ENCODE data around the gene DNAJC27.

- TF ChIP-seq CTCF (conservative IDR thresholded peaks at IDR 0.05; ENCODE audit: low read length) (no peak), EZH2phosphoT487 (IDR thresholded peaks at IDR 0.05; ENCODE audit: borderline replicate concordance) (no peak)
These were observed 28.2 kb downstream of the DNAJC27 start for GRCh38 chr2:24943427-24944053.
